GM12878 (cell line): ENCODE results near the gene HOOK2. TPM values are rescaled to one million over a fixed set of nuclear protein-coding genes. Genes with fewer than 3 reads are reported as not detected.
A peak's percentile ranks its signal among the peaks of the same experiment; 100 is the strongest.

Source experiments
- BCL3 ChIP-seq: IDR thresholded peaks from 2 replicates; pipeline ENCODE4 v1.6.1; 2011; ENCODE audit warnings: borderline replicate concordance, low read depth, mild to moderate bottlenecking, moderate library complexity, low read length; ENCODE audit not compliant: insufficient read depth, poor library complexity, severe bottlenecking
- BHLHE40 ChIP-seq, 2 experiments: fragments of 450-650 bp in 1 of 2; IDR thresholded peaks; 2 replicates each; pipeline ENCODE4 v1.6.1; 2011 to 2017; ENCODE audit warnings: low read depth in 2 of 2, borderline replicate concordance in 1 of 2, improper control_type of control experiment in 1 of 2, low read length in 1 of 2, mild to moderate bottlenecking in 1 of 2
- CEBPZ ChIP-seq: fragments of 150-350 bp; IDR thresholded peaks from 2 replicates; pipeline ENCODE4 v1.6.1; 2016; ENCODE audit warnings: low read depth, low read length
- EZH2 ChIP-seq: IDR thresholded peaks from 2 replicates; pipeline ENCODE4 v1.6.1; 2012; ENCODE audit warnings: low read depth, mild to moderate bottlenecking, control low read depth, inconsistent platforms, low read length, borderline replicate concordance; ENCODE audit not compliant: control insufficient read depth
- FOXK2 ChIP-seq: fragments of 450-650 bp; IDR thresholded peaks from 2 replicates; pipeline ENCODE4 v1.6.1; 2017; ENCODE audit warnings: mild to moderate bottlenecking, moderate library complexity
- MLLT1 ChIP-seq: fragments of 450-650 bp; IDR thresholded peaks from 2 replicates; pipeline ENCODE4 v1.6.1; 2016; ENCODE audit warnings: mild to moderate bottlenecking
- MTA3 ChIP-seq: IDR thresholded peaks from 2 replicates; pipeline ENCODE4 v1.6.1; 2012; ENCODE audit warnings: low read length, inconsistent platforms, borderline replicate concordance
- NFYA ChIP-seq: IDR thresholded peaks from 2 replicates; pipeline ENCODE4 v1.6.1; 2011; ENCODE audit warnings: low read depth, mild to moderate bottlenecking, low read length, improper control_type of control experiment, borderline replicate concordance
- NR2C1 ChIP-seq: fragments of 450-650 bp; IDR thresholded peaks from 2 replicates; pipeline ENCODE4 v1.6.1; 2017; ENCODE audit warnings: antibody characterized with exemption, mild to moderate bottlenecking, moderate library complexity
- PAX5 ChIP-seq: IDR thresholded peaks from 2 replicates; pipeline ENCODE4 v1.6.1; 2011; ENCODE audit warnings: low read depth, low read length, borderline replicate concordance
- PRDM15 ChIP-seq: fragments of 450-650 bp; formaldehyde crosslinking; IDR thresholded peaks from 2 replicates; pipeline ENCODE4 v1.4.0; 2020; ENCODE audit warnings: mild to moderate bottlenecking, moderate library complexity
- RAD51 ChIP-seq: fragments of 450-650 bp; IDR thresholded peaks from 2 replicates; pipeline ENCODE4 v1.6.1; 2016; ENCODE audit warnings: moderate library complexity, mild to moderate bottlenecking, inconsistent platforms
- RFX5 ChIP-seq: IDR thresholded peaks from 2 replicates; pipeline ENCODE4 v1.6.1; 2011; ENCODE audit warnings: low read depth, low read length, improper control_type of control experiment
- RUNX3 ChIP-seq: IDR thresholded peaks from 2 replicates; pipeline ENCODE4 v1.6.1; 2012; ENCODE audit warnings: low read length, inconsistent platforms
- SREBF1 ChIP-seq: IDR thresholded peaks from 2 replicates; pipeline ENCODE4 v1.6.1; 2012; ENCODE audit warnings: mild to moderate bottlenecking, low read length
- SUZ12 ChIP-seq: fragments of 200-600 bp; sonication (generic); IDR thresholded peaks from one replicate; pipeline ENCODE4 v1.6.1; 2018; ENCODE audit warnings: antibody characterized with exemption, mild to moderate bottlenecking; ENCODE audit not compliant: unreplicated experiment
- TARDBP ChIP-seq: IDR thresholded peaks from 2 replicates; pipeline ENCODE4 v1.6.1; 2016; ENCODE audit warnings: borderline replicate concordance
- YY1 ChIP-seq: IDR thresholded peaks from 2 replicates; pipeline ENCODE4 v1.6.1; 2011; ENCODE audit warnings: low read depth, mild to moderate bottlenecking, low read length
- ZNF274 ChIP-seq: IDR thresholded peaks from one replicate; pipeline ENCODE4 v1.8.0; 2011; ENCODE audit not compliant: insufficient read length, insufficient read depth
- polyA plus RNA-seq, 11 experiments: library from polyadenylated mRNA; depleted of rRNA in 4 of 11; unstranded in 6 of 11; stranded (reverse) in 5 of 11; fragments of >200 nt; fragmentation: Nextera tagmentation in 4 of 11; fragmentation: Illumina TruSeq in 1 of 11; extraction: Ambion mirVana in 4 of 11; extraction: Trizol in 1 of 11; gene quantifications; 1 replicate in 1 of 11; 2 replicates in 10 of 11; pipeline versions ENCODE4 v1.2.1 to v1.2.3, GENCODE V29; 2011 to 2016; ENCODE audit warnings: inconsistent platforms in 2 of 11, missing spikeins in 2 of 11, low read depth in 1 of 11
- total RNA-seq, 4 experiments: library from RNA; depleted of rRNA in 3 of 4; stranded (reverse); fragments of >200 nt in 3 of 4; fragmentation: Illumina TruSeq in 1 of 4; extraction: Trizol in 1 of 4; gene quantifications; 2 replicates each; pipeline versions ENCODE4 v1.2.1 to v1.2.3, GENCODE V29; 2013 to 2021

The HOOK2 gene
- total and polyA plus RNA-seq, 10 of the 15 experiments (the other 5 are each of a cell fraction or from before 2014, with no cell fraction given): 1.5 to 9.6 (median 6.2) TPM

GRCh38 chr19:12806242-12807081 is 31.1 kb upstream of the HOOK2 start, which contains the start of gene RNASEH2A (continued):
- TF ChIP-seq PRDM15 (no peak), ZNF274 (no peak), BHLHE40 (IDR thresholded peaks at IDR 0.05; ENCODE audit: borderline replicate concordance in 1 of 2, low read depth in 2 of 2, low read length in 1 of 2) (peak in 1 of 2 experiments; percentile 62; a peak in 2 of 4 replicates), MLLT1 (peak; percentile 99), BCL3 (no peak), CEBPZ (no peak), MTA3 (no peak), NFYA (no peak), YY1 (peak; percentile 96), PAX5 (peak; percentile 54; the same call in 1 of the 2 replicates), RFX5 (no peak), RAD51 (no peak), NR2C1 (peak; percentile 44; the same call in 1 of the 2 replicates), EZH2 (no peak), RUNX3 (no peak; the same call in 1 of the 2 replicates), SREBF1 (peak; percentile 15; the same call in 1 of the 2 replicates), FOXK2 (peak; percentile 85), TARDBP (peak; percentile 49; the same call in 1 of the 2 replicates), SUZ12 (no peak)
